Ovary (tissue), 9 donors: ENCODE results near the gene CEP78. TPM values are rescaled to one million over a fixed set of nuclear protein-coding genes. Genes with fewer than 3 reads are reported as not detected.
A peak's percentile ranks its signal among the peaks of the same experiment; 100 is the strongest.

Experiments used
- DNase-seq, 5 donors: peaks; one replicate each; pipeline ENCODE4 v3.0.0-alpha.2; 2019 to 2020
- H3K27ac ChIP-seq, 2 donors: fragments of 200-600 bp; one replicate each; pipeline versions ENCODE4 v1.5.1 to v1.8.0; 2019 to 2022
- H3K27me3 ChIP-seq: fragments of 200-600 bp; one replicate; pipeline ENCODE4 v1.8.0; 2022
- H3K36me3 ChIP-seq: fragments of 200-600 bp; sonication (generic); one replicate; pipeline ENCODE4 v1.5.1; 2019
- H3K4me1 ChIP-seq: one replicate; pipeline ENCODE4 v1.8.1; 2013; ENCODE audit warnings: mild to moderate bottlenecking, moderate library complexity; ENCODE audit not compliant: insufficient read depth
- H3K4me3 ChIP-seq: fragments of 200-600 bp; sonication (generic); one replicate; pipeline ENCODE4 v1.5.1; 2017
- H3K9me3 ChIP-seq, 2 donors: fragments of 200-600 bp in 1 of 2; sonication (generic) in 1 of 2; one replicate each; pipeline versions ENCODE4 v1.5.1 to v1.8.1; 2013 to 2019; ENCODE audit warnings: mild to moderate bottlenecking in 1 of 2, moderate library complexity in 1 of 2
- CTCF ChIP-seq, 3 donors: fragments of 450-650 bp in 2 of 3; fragments of 200-600 bp in 1 of 3; IDR thresholded peaks; one replicate each; pipeline versions ENCODE4 v1.5.1 to v1.8.0; 2016 to 2022; ENCODE audit warnings: antibody characterized with exemption in 3 of 3, mild to moderate bottlenecking in 1 of 3
- EP300 ChIP-seq: sonication (generic); formaldehyde crosslinking; IDR thresholded peaks from one replicate; pipeline ENCODE4 v1.6.1; 2017; ENCODE audit warnings: antibody characterized with exemption
- POLR2A ChIP-seq: fragments of 450-650 bp; IDR thresholded peaks from one replicate; pipeline ENCODE4 v1.6.1; 2017; ENCODE audit warnings: antibody characterized with exemption, mild to moderate bottlenecking, moderate library complexity
- WGBS, 3 donors: extraction: QIAGEN DNeasy Blood & Tissue Kit in 1 of 3; methylation state at CpG; one replicate each; pipeline versions ENCODE4 v1.1.5 to v1.1.7; 2013 to 2017; 5-methylcytosine and 5-hydroxymethylcytosine counted together
- intact Hi-C, 4 donors: fragments of 100-400 bp; cut with DNase I; formaldehyde crosslinking; loops; one replicate each; pipeline versions ENCODE4 v1.11.0 to v1.15.1; 2022 to 2023
- polyA plus RNA-seq, 2 donors: library from polyadenylated mRNA; stranded (reverse); fragments of 200-250 nt in 1 of 2; fragments of 350-450 nt in 1 of 2; fragmentation: Illumina TruSeq in 1 of 2; extraction: RNeasy Lipid Tissue Mini Kit (QIAGEN cat#74804) in 1 of 2; gene quantifications; one replicate each; pipeline ENCODE4 v1.2.3, GENCODE V29; 2013 to 2014
- total RNA-seq, 7 donors: library from RNA; depleted of rRNA in 2 of 7; stranded (reverse); fragments of >200 nt in 2 of 7; fragmentation: NEBNext Ultra II Directional in 3 of 7; extraction: Animal tissue kit (Norgen Biotek cat#: 25700) in 3 of 7; gene quantifications; one replicate each; pipeline versions ENCODE4 v1.1.0 to v1.2.4, GENCODE V29; 2016 to 2023
- donor health status: DM: no; HTN: no; CAD: no; lungs with moderate emphysema.
- donor health status: DM: no; HTN: no; CAD: no.
- donor health status: Bipolar disorder and iron deficiency.
- donor health status: DM: yes; HTN: yes; CAD: no.
- donor health status: DM: no; HTN: no; CAD: no.
- donor health status: DM: yes; HTN: yes; CAD: no.

The CEP78 gene
- total and polyA plus RNA-seq, 9 donors: 6.1 to 25.6 (median 14.4) TPM

GRCh38 chr9:78314953-78315870 lies 79.3 kb downstream of the CEP78 start:
- Histone ChIP-seq H3K9me3 (no peaks in the 10 kb centered on the region), H3K36me3 (no peaks in the 10 kb centered on the region), H3K27ac (no peak overlapping the region), H3K4me3 (no peak overlapping the region), H3K4me1 (peaks cover 2% of the 10 kb centered on the region), H3K27me3 (no peaks in the 10 kb centered on the region)
- whole genome bisulfite sequencing, 3 donors: 52 to 56% (median 56%) methylated on average over 8 of the region's 8 CpGs
- no peak for DNase-seq
- intact Hi-C loops: no loop called here
- TF ChIP-seq CTCF (IDR thresholded peaks at IDR 0.05): no peak
- TF ChIP-seq POLR2A: no peak
- no peak for TF ChIP-seq EP300

GRCh38 chr9:78316166-78316892 lies 80.5 kb downstream of the CEP78 start:
- H3K4me1 ChIP-seq: peaks cover 2% of the 10 kb centered on the region
- DNase-seq: no peak
- H3K36me3 ChIP-seq: no peaks in the 10 kb centered on the region
- no peaks in the 10 kb centered on the region for H3K27me3 ChIP-seq
- no peak overlapping the region for H3K4me3 ChIP-seq
- 93 to 94% (median 93%) methylated on average over 11 of the region's 11 CpGs for WGBS, 3 donors
- TF ChIP-seq EP300: no peak
- TF ChIP-seq CTCF (IDR thresholded peaks at IDR 0.05): no peak
- no peak for TF ChIP-seq POLR2A
- intact Hi-C loops: no loop called here
- H3K27ac ChIP-seq: no peak overlapping the region
- H3K9me3 ChIP-seq: no peaks in the 10 kb centered on the region

DNA sequence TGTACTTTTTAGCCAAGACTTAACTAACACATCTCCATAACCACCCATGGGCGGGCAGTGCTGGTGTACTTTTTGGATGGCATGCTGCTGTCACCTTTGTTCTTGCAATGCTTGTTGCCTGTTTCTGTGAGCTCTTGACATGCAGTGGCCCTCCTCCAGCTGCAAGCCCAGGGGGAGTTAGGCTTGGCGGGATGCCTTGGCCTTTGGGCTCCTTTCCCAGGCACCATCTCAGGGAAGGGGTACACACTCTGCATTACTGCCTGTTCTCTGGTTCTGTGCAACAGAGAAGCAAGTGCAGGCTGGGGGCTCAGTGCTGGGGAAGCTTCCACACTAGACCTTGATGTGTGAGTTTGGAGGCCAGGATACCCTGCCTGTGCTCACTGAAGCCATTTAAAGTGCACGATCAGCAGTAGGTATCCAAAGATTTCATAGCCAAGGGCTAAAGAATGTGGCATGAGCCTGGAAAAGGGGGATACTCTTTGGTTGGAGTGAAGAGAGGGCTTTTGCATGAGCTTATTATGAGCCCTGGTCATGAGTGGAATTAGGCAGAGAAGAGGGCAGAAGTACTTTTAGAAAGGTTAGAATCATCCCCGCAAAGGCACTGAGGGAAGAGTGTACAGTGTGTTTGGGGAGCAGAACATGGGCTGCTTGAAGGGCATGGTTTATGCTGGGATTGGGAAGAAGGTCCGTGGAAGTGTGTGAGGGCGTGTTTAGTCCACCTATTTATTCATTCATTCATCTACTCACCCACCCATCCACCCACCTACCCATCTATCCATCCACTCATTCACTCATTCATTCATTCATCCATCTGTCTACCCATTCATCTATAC lies 83.5 kb downstream of the CEP78 start:
- Histone ChIP-seq H3K9me3 (no peaks in the 10 kb centered on the region), H3K27me3 (no peaks in the 10 kb centered on the region), H3K36me3 (no peaks in the 10 kb centered on the region), H3K27ac (no peak overlapping the region), H3K4me1 (peaks cover 2% of the 10 kb centered on the region), H3K4me3 (no peak overlapping the region)
- intact Hi-C loops: no loop called here
- WGBS, 3 donors: 72 to 91% (median 90%) methylated on average over 6 of the region's 6 CpGs
- TF ChIP-seq POLR2A (no peak), EP300 (no peak), CTCF (IDR thresholded peaks at IDR 0.05) (no peak)
- DNase-seq: peak in 1 of 5 donors; percentile 60

GRCh38 chr9:78320030-78320693 lies 84.3 kb downstream of the CEP78 start:
- TF ChIP-seq EP300 (no peak), POLR2A (no peak), CTCF (IDR thresholded peaks at IDR 0.05) (no peak)
- H3K36me3 ChIP-seq: no peaks in the 10 kb centered on the region
- no peak overlapping the region for H3K27ac ChIP-seq
- H3K4me1 ChIP-seq: peaks cover 3% of the 10 kb centered on the region
- no peaks in the 10 kb centered on the region for H3K9me3 ChIP-seq
- H3K27me3 ChIP-seq: no peaks in the 10 kb centered on the region
- 75 to 95% (median 84%) methylated on average over 4 of the region's 4 CpGs for WGBS, 3 donors
- no peak for DNase-seq
- intact Hi-C loops: no loop called here
- no peak overlapping the region for H3K4me3 ChIP-seq
